Astrocyte of the cerebellum (primary cell): Measurements from ENCODE around the gene TENM3.

Source experiments
- DNase-seq: peaks from one replicate; pipeline ENCODE4 v3.0.0-alpha.2; 2011; ENCODE audit warnings: low read depth
- H3K4me3 ChIP-seq: 2 replicates; pipeline ENCODE4 v1.5.1; 2011; ENCODE audit warnings: mild to moderate bottlenecking, low read depth, low read length, moderate library complexity
- CTCF ChIP-seq: IDR thresholded peaks from 2 replicates; pipeline ENCODE4 v1.5.1; 2012; ENCODE audit warnings: low read length, low read depth, moderate library complexity, mild to moderate bottlenecking; ENCODE audit errors: missing control alignments
- in situ Hi-C: cut with HindIII; loops from 2 replicates; pipeline ENCODE4 v1.10.0; 2017; ENCODE audit warnings: low sequenced_read_pairs

TENM3 gene

GRCh38 chr4:182800216-182800515 lies 557.0 kb downstream of the TENM3 start:
- no peak for TF ChIP-seq CTCF
- in situ Hi-C loops = no loop called here
- DNase-seq = no peak
- H3K4me3 ChIP-seq = no peak overlapping the region

GRCh38 chr4:182801636-182802035 lies 558.4 kb downstream of the TENM3 start:
- no peak overlapping the region for H3K4me3 ChIP-seq
- no peak for DNase-seq
- no peak for TF ChIP-seq CTCF
- in situ Hi-C loops = no loop called here

- TF ChIP-seq CTCF = no peak
- DNase-seq = no peak
- in situ Hi-C loops = no loop called here
- H3K4me3 ChIP-seq = no peak overlapping the region
Observed at GRCh38 chr4:182802621-182803020, 559.4 kb downstream of the TENM3 start.

GRCh38 chr4:182803235-182803634 lies 560.0 kb downstream of the TENM3 start:
- in situ Hi-C loops = no loop called here
- no peak for DNase-seq
- no peak for TF ChIP-seq CTCF
- no peak overlapping the region for H3K4me3 ChIP-seq

DNA sequence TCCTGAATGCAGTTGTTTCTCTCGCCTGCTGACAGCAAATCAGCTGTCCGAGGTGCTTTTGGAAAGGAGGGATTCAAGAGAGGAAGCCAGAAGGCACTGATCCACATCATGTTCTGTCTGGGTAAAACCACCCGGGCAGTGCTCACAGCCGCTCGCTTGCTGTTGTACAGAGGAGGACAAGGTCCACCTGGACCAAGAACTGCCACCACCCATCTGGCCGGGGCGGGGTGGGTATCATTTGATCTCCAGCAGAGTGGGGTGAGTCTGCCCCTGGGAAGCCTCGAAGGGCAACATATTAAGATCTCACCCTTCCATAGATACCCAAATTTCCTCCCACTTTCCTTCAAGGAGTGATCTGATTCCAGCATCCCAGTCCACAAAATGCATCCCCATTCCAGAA lies 560.9 kb downstream of the TENM3 start:
- in situ Hi-C loops = no loop called here
- no peak overlapping the region for H3K4me3 ChIP-seq
- DNase-seq = no peak
- TF ChIP-seq CTCF = no peak

DNA sequence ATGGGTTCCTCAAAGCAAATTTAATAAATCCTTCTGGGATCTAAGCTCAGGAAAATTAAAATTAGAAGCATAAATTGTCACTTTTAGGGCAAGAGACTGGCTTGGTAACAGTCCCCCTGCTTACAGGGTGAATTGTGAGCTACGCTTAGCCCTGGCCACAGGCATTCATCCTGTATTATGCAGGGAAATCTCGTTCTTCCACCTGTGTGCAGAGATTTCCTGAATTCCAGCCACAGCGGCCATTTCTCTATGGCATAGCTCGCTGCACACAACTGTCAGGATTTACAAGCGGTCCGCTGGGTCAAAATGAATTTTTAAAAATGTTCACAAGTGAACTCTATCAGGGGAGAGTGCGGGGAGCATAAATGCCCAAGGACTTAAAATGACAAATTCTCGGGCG lies 562.1 kb downstream of the TENM3 start:
- DNase-seq = no peak
- no peak overlapping the region for H3K4me3 ChIP-seq
- no peak for TF ChIP-seq CTCF
- in situ Hi-C loops = no loop called here

- in situ Hi-C loops = no loop called here
- no peak for DNase-seq
- no peak overlapping the region for H3K4me3 ChIP-seq
- TF ChIP-seq CTCF = no peak
Observed at GRCh38 chr4:182805750-182806149, 562.5 kb downstream of the TENM3 start.
